Activated CD4-positive, alpha-beta memory T cell treated with anti-CD3 and anti-CD28 coated beads for 36 hours (primary cell): ENCODE results near the gene ACTN3. TPM values are rescaled to one million over a fixed set of nuclear protein-coding genes. Genes with fewer than 3 reads are reported as not detected.
A peak's percentile ranks its signal among the peaks of the same experiment; 100 is the strongest.
"Not testable (repeated sequence)": the region's sequence is repeated elsewhere in the genome, so short reads cannot be mapped to it uniquely, and the experiment has no call there.

Experiments
- CTCF ChIA-PET: fragments of 350-600 bp; sonication (Branson Sonifier 250); formaldehyde crosslinking; loops from one replicate; lab custom pipeline; 2021; ENCODE audit warnings: antibody characterized with exemption, inconsistent platforms; lab: Charles Lee
- POLR2A ChIA-PET: fragments of 350-600 bp; sonication (Branson Sonifier 250); formaldehyde crosslinking; loops from one replicate; lab custom pipeline; 2021; ENCODE audit warnings: antibody characterized with exemption; lab: Charles Lee
- DNase-seq: peaks from one replicate; pipeline ENCODE4 v3.0.0-alpha.2; 2020
- H3K27ac Mint-ChIP-seq: one replicate; pipeline ENCODE4 v1.8.0; 2021; ENCODE audit warnings: mixed read lengths
- H3K27me3 Mint-ChIP-seq: one replicate; pipeline ENCODE4 v1.8.0; 2021; ENCODE audit warnings: mixed read lengths
- H3K36me3 Mint-ChIP-seq: one replicate; pipeline ENCODE4 v1.8.0; 2021; ENCODE audit warnings: mixed read lengths
- H3K4me1 Mint-ChIP-seq: one replicate; pipeline ENCODE4 v1.8.0; 2021; ENCODE audit warnings: low read depth, mixed read lengths
- H3K4me3 Mint-ChIP-seq: one replicate; pipeline ENCODE4 v1.8.0; 2021; ENCODE audit warnings: mild to moderate bottlenecking, mixed read lengths
- H3K9me3 Mint-ChIP-seq: one replicate; pipeline ENCODE4 v1.8.0; 2021; ENCODE audit warnings: mixed read lengths
- intact Hi-C: fragments of 100-400 bp; cut with micrococcal nuclease; formaldehyde crosslinking; loops from one replicate; pipeline ENCODE4 v1.15.1; 2023
- total RNA-seq, 2 experiments: library from RNA; stranded (reverse); gene quantifications; one replicate each; pipeline ENCODE4 v1.2.3, GENCODE V29; 2021

ACTN3 gene
- total RNA-seq, 2 experiments from 2014 or later, result 0.15 to 0.24 TPM

DNA sequence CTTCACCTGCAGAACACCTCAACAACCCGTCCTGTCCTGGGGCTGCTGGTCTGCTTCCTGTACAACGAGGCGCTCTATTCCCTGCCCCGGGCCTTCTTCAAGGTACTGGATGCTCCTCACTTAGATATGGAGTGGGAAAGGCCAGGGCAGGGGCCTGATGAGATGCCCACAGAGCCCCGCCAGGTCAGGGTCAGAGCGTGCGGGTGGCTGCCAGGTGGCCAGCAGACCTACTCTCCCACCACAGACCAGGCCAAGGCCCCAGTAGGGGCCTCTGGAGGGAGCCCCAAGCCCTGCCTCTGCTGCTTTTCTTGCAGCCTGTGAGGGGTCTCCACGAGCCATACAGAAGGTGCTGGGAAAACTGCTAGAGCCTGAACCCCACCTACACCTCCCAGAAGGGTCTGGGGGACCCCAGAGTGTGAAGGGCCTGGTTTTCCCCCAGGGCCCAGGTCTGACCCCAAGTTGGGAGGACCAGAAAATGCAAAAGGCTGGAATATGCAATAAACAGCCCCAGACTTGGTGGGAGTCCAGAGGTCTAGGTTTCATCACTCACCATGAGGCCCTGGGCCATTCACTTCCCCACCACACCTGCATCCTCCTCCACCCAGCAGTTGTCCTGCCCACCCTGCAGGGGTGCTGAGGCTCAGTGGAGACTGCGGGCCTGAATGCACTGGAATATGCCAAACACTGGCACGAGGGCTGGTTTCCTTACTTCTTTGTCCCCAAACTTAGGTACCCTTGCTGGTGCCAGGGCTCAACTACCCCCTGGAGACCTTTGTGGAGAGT, 15.6 kb upstream of the ACTN3 start:
- Mint-ChIP-seq H3K36me3 (peaks cover 11% of the 10 kb centered on the region), H3K27ac (no peak overlapping the region), H3K4me1 (peaks cover 2% of the 10 kb centered on the region), H3K4me3 (no peak overlapping the region), H3K9me3 (no peaks in the 10 kb centered on the region), H3K27me3 (no peaks in the 10 kb centered on the region)
- ChIA-PET POLR2A (no interaction called here), CTCF (no interaction called here)
- no peak for DNase-seq
- intact Hi-C loops, result no loop called here

DNA sequence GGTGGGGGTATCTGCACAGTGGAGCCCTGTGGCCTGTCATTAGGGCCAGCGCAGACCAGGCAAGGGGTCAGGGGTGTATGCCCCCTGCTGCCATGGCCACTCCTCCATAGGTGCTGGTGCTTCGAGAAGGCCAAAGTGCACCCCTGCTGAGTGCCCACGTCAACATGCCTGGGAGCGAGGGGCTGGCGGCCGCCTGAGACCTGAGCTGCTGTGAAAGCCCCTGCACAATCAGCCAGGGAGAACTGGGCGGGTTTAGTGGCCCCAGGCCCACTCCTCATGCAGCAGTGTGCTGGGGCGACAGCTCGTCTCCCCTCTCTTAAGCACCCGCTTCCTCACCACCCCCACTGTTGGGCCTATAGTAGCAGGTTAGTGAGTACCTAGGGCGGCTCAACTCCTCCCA, 14.9 kb upstream of the ACTN3 start:
- H3K4me1 Mint-ChIP-seq, result peaks cover 2% of the 10 kb centered on the region
- intact Hi-C loops, result no loop called here
- no peaks in the 10 kb centered on the region for H3K9me3 Mint-ChIP-seq
- ChIA-PET POLR2A (no interaction called here), CTCF (no interaction called here)
- H3K27me3 Mint-ChIP-seq, result no peaks in the 10 kb centered on the region
- H3K27ac Mint-ChIP-seq, result no peak overlapping the region
- H3K36me3 Mint-ChIP-seq, result peaks cover 11% of the 10 kb centered on the region
- DNase-seq, result no peak
- H3K4me3 Mint-ChIP-seq, result no peak overlapping the region

DNA sequence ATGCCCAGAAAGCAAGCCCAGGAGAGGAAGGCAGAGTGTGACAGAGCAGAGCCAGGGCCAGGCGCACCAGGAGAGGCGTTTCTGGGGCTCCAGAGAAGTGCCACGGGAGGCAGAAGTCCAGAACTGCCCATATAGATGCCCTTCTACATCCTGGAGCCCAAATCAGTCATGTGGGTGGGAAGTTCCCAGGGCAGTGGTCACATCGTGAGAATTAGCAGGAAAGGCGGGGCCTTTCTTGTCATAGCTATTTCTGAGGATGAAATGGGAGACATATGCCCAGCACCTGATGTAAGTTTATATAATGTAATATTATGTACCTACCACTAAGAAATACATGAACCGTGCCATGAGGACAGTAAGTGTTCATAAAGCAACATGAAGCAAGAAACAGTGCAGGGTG, 13.9 kb upstream of the ACTN3 start:
- no peaks in the 10 kb centered on the region for H3K9me3 Mint-ChIP-seq
- H3K4me1 Mint-ChIP-seq, result peaks cover 2% of the 10 kb centered on the region
- H3K4me3 Mint-ChIP-seq, result no peak overlapping the region
- DNase-seq, result no peak
- ChIA-PET CTCF (interaction anchor here (1.0 kb wide), 1 partner anchor 124 kb away, joined by 3 read pairs; no protein-coding TSS in a partner anchor), POLR2A (no interaction called here)
- H3K27ac Mint-ChIP-seq, result no peak overlapping the region
- H3K27me3 Mint-ChIP-seq, result no peaks in the 10 kb centered on the region
- intact Hi-C loops, result no loop called here
- peaks cover 9% of the 10 kb centered on the region for H3K36me3 Mint-ChIP-seq

DNA sequence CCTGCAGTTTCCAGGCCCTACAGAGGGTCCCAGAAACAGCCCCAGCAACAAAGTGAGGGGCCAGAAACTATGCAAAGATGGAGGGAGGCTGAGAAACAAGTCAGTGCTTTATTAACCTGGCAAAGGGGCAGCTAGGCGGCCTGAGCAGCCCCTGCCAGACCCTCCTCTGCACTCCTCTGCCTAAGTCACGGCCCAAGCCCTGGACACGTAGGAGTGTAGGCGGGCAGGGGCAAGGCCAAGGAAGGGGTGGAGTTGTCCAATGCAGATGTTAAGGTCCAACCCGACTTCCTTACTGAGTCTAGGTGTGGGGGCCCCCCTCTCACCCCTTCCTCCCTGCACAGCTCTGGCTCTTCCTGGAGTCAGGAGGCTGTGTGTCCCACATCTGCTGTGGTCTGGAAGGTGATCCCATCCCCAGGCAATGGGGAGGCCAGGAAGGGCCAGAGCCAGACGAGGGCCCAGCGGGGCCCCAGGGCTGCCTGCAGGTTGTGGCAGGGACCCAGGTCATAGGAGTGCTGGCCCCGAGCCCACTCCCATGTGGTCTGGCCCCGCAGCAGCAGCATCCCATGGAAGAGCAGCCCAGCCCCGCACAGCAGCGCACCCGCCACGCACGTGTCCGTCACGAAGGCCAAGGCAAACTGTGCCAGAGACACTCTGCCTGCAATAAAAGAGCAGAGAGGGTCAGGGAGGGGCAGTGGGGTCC, 7.4 kb upstream of the ACTN3 start:
- Mint-ChIP-seq H3K4me1 (peaks cover 9% of the 10 kb centered on the region), H3K4me3 (no peak overlapping the region), H3K36me3 (peaks cover 8% of the 10 kb centered on the region), H3K27me3 (no peaks in the 10 kb centered on the region), H3K27ac (no peak overlapping the region), H3K9me3 (no peaks in the 10 kb centered on the region)
- no peak for DNase-seq
- ChIA-PET POLR2A (no interaction called here), CTCF (no interaction called here)
- intact Hi-C loops, result no loop called here

DNA sequence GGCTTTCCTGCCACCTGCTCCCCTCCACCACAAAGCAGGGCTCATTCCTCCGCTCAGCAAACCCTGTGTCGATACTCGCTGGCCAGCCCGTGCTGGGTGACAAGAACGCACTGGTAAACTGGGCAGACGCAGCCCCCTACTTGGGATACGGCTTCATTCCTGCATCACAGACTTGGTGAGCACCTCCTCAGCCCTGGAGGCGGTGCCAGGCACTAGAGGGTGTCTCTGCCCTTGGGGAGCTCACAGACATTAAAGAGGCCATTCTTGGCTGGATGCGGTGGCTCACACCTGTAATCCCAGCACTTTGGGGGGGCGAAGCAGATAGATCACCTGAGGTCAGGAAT, 6.9 kb upstream of the ACTN3 start:
- no peak overlapping the region for H3K27ac Mint-ChIP-seq
- ChIA-PET CTCF (no interaction called here), POLR2A (no interaction called here)
- no peaks in the 10 kb centered on the region for H3K9me3 Mint-ChIP-seq
- peaks cover 11% of the 10 kb centered on the region for H3K4me1 Mint-ChIP-seq
- no peak overlapping the region for H3K4me3 Mint-ChIP-seq
- H3K36me3 Mint-ChIP-seq, result peaks cover 8% of the 10 kb centered on the region
- no peak for DNase-seq
- no peaks in the 10 kb centered on the region for H3K27me3 Mint-ChIP-seq
- intact Hi-C loops, result no loop called here

DNA sequence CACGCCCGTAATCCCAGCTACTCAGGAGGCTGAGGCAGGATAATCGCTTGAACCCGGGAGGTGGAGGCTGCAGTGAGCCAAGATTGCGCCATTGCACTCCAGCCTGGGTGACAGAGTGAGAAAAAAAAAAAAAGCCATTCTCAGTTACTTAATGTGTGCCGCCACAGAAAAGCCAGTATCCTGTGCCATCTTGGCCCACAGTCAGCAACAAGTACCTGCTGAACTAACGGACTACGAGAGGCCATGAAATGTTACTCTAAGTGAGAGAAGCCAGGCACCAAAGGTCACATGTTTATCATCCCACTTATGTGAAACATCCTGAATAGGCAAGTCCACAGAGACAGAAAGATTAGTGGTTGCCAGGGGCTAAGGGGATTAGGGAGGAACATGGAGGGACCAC, 6.1 kb upstream of the ACTN3 start:
- H3K36me3 Mint-ChIP-seq, H3K4me3 Mint-ChIP-seq, H3K9me3 Mint-ChIP-seq, intact Hi-C loops, POLR2A ChIA-PET, H3K27me3 Mint-ChIP-seq, DNase-seq, H3K27ac Mint-ChIP-seq: not testable (repeated sequence)
- CTCF ChIA-PET, result interaction anchor here (0.6 kb wide), 1 partner anchor 152 kb away, joined by 3 read pairs; no protein-coding TSS in a partner anchor
- peaks cover 14% of the 10 kb centered on the region for H3K4me1 Mint-ChIP-seq

DNA sequence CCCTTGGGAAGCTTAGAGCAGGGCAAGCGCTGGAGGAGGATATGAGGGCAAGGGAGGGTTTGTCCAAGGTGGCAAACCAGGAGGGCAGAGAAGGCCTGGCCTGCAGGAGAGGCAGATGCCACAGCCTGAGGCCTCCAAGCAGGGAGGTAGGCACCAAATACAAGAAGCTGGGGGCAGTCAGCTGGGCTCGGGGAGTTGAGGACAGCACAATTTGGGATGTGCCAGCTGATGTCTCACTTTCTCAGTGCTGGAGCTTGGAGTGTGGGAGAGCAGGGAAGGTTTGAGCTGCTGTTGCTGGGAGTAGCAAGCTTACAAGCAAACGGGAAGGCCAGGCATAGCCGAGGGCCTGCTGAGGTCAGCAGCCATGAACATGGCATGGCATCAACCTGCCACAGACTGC, 4.8 kb upstream of the ACTN3 start:
- DNase-seq, result no peak
- peaks cover 3% of the 10 kb centered on the region for H3K36me3 Mint-ChIP-seq
- ChIA-PET CTCF (no interaction called here), POLR2A (interaction anchor here (0.9 kb wide), 1 partner anchor 31 kb away, joined by 3 read pairs; no protein-coding TSS in a partner anchor)
- no peak overlapping the region for H3K27ac Mint-ChIP-seq
- intact Hi-C loops, result no loop called here
- H3K9me3 Mint-ChIP-seq, result no peaks in the 10 kb centered on the region
- peaks cover 14% of the 10 kb centered on the region for H3K4me1 Mint-ChIP-seq
- no peak overlapping the region for H3K4me3 Mint-ChIP-seq
- H3K27me3 Mint-ChIP-seq, result no peaks in the 10 kb centered on the region

DNA sequence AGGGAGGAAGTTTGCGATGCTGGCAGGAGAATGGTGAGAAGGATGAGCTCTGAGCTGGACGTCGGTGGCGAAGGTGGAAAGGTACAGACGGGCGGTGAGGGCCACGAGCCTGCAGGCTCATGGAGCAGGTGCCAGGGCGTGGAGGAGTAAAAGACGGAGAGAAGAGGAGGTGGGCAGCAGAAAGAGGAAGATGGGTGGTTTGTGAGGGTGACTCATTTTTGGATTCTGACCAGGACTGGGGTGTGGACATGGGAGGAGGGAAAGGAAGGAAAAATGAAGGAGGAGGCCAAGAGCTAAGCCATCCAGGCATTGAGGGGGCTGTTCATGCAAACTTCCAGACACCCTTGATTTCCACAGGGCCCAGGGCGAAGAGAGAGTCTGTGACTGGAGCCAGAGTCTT, 4.3 kb upstream of the ACTN3 start:
- Mint-ChIP-seq H3K4me1 (peaks cover 14% of the 10 kb centered on the region), H3K36me3 (peaks cover 3% of the 10 kb centered on the region), H3K27me3 (no peaks in the 10 kb centered on the region), H3K27ac (peak overlapping the region; percentile 0), H3K9me3 (no peaks in the 10 kb centered on the region), H3K4me3 (no peak overlapping the region)
- CTCF ChIA-PET, result interaction anchor here (0.6 to 4.6 kb wide), 2 partner anchors 136 to 401 kb away, joined by 3 to 44 read pairs; partner anchors contain the start of gene RBM4B
- no peak for DNase-seq
- intact Hi-C loops, result no loop called here
- POLR2A ChIA-PET, result interaction anchor here (0.9 kb wide), 1 partner anchor 32 kb away, joined by 3 read pairs; no protein-coding TSS in a partner anchor

DNA sequence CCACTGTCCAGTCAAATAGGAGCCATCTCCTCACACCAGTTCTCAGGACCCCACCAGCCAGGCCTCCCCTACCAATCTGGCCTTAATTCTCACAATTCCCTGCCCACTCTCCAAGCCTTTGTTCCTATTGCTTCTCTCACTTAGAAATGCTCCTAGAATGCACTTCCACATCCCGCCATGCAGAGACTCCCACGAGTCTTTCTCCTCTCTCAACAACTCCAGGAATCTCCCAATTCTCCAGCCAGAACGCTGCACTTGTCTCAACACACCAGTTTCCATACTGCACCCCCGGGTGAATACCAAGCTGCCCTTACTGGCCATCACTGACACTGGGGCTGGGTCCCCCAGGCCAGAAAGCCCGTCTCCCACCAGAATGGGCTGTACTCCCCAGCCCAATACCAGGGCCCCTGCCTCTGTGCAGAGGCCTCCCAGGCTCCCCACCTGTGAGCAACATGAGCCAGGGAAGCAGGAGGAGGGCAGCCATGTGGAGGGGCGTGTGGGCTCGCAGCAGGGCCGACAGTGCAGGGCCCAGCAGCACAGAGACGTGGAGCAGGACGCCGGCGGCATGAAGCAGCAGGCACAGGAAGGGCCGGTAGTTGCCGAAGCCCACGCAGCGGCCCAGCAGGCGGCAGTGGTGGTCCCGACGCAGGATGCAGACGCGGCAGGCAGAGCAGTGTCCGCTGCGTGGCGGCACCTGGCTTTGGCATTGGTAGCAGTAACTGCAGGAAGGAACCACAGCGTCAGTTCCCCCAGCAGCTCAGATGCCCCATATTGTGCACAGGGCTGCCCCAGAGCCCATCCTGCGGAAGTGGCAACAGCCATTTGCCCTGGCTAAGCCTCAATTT, 3.2 kb upstream of the ACTN3 start:
- H3K4me3 Mint-ChIP-seq, result peak overlapping the region; percentile 64
- intact Hi-C loops, result no loop called here
- POLR2A ChIA-PET, result no interaction called here

DNA sequence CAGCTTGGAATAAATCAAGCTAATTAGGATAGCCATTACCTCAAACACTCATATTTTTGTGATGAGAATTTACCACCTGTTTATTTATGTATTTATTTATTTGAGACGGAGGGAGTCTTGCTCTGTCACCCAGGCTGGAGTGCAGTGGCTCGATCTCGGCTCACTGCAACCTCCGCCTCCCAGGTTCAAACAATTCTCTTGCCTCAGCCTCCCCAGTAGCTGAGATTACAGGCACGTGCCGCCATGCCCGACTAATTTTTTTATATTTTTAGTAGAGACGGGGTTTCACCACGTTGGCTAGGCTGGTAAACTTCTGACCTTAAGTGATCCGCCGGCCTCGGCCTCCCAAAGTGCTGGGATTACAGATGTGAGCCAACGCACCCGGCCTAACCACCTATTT, 1.8 kb upstream of the ACTN3 start:
- intact Hi-C loops, result loop anchor here (5.0 kb wide), 1 partner anchor 297 kb away; the partner anchor contains the start of gene RCE1
- H3K27me3 Mint-ChIP-seq, H3K36me3 Mint-ChIP-seq, DNase-seq, H3K9me3 Mint-ChIP-seq: not testable (repeated sequence)
- ChIA-PET POLR2A (interaction anchor here (0.6 to 2.2 kb wide), 4 partner anchors 71 to 172 kb away, joined by 3 to 16 read pairs (median 13); partner anchors contain the start of genes RBM14, RBM4 and RBM4B), CTCF (interaction anchor here (0.7 to 4.6 kb wide), 2 partner anchors 34 to 133 kb away, joined by 3 to 44 read pairs; partner anchors contain the start of gene RBM4B)
- Mint-ChIP-seq H3K27ac (peak overlapping the region; percentile 74), H3K4me3 (peak overlapping the region; percentile 80), H3K4me1 (peaks cover 14% of the 10 kb centered on the region)

More for the DNA sequence above, 3.2 kb upstream of the ACTN3 start:
- CTCF ChIA-PET, result interaction anchor here (0.6 to 4.6 kb wide), 2 partner anchors 134 to 400 kb away, joined by 3 to 44 read pairs; partner anchors contain the start of gene RBM4B
- DNase-seq, result peak; percentile 77
- Mint-ChIP-seq H3K4me1 (peaks cover 14% of the 10 kb centered on the region), H3K36me3 (peaks cover 3% of the 10 kb centered on the region), H3K9me3 (no peaks in the 10 kb centered on the region), H3K27ac (peak overlapping the region; percentile 80), H3K27me3 (no peaks in the 10 kb centered on the region)

DNA sequence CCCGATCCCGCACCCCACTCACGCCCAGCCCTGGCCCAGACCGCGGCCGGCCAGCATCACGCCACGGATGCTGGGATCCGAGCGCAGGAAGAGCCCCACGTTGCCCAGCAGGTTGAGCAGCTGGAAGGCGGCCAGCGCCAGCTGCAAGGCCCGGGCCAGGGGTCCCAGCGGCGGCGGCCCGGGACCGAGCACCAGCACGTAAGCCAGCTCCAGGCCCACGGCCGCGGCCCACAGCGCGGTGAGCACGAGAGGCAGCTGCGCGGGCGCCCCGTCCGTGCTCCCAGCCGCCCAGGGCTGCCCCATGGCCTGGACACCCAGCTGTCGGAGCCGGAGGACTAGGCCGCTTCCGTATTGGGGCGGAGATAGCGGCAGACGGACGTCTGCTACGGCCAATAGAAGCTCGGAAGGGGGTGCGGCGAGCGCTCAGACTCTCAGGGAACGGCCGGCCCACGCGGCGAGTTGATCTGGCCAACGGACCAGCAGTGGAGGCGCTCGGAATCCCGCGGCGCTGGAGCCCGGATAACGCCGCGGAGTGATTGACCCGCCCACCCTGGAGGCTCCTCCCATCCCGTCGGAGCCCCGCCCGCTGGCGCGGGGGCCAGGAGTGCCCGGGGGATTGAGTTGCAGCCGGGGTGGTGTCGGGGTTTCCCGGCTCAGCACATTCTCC, 869 bp upstream of the ACTN3 start, which contains the start of gene ZDHHC24:
Gene ZDHHC24 (minus strand): TSS at position 348 of the 667 bp plus-strand sequence. CDS start 45 bp downstream, at position 303.
- intact Hi-C loops, result loop anchor here (1.0 to 5.0 kb wide), 6 partner anchors 47 to 296 kb away; partner anchors contain the start of genes CCDC87, CCS, DPP3 and RBM14
- no peaks in the 10 kb centered on the region for H3K27me3 Mint-ChIP-seq
- POLR2A ChIA-PET, result interaction anchor here (0.7 to 2.2 kb wide), 13 partner anchors 8 to 310 kb away, joined by 3 to 16 read pairs (median 4); partner anchors contain the start of genes BBS1, CCDC87, DPP3 and PELI3
- peaks cover 14% of the 10 kb centered on the region for H3K4me1 Mint-ChIP-seq
- peaks cover 3% of the 10 kb centered on the region for H3K36me3 Mint-ChIP-seq
- DNase-seq, result peak; percentile 96
- H3K4me3 Mint-ChIP-seq, result peak within 1 kb of the TSS; percentile 80
- peak within 1 kb of the TSS; percentile 74 for H3K27ac Mint-ChIP-seq
- CTCF ChIA-PET, result interaction anchor here (0.7 to 4.6 kb wide), 6 partner anchors 9 to 132 kb away, joined by 3 to 44 read pairs (median 4); partner anchors contain the start of genes CCDC87, CCS and RBM4B
- H3K9me3 Mint-ChIP-seq, result no peaks in the 10 kb centered on the region
